C4-2B (cell line): ENCODE data around the gene RAVER2.

ENCODE experiments used
- CTCF ChIP-seq: fragments of 450-650 bp; conservative IDR thresholded peaks from 2 replicates; pipeline ENCODE4 v1.5.1; 2017; ENCODE audit warnings: mild to moderate bottlenecking
- ZFX ChIP-seq: fragments of 450-650 bp; IDR thresholded peaks from 2 replicates; pipeline ENCODE4 v1.6.1; 2017

GRCh38 chr1:64705591-64705990 is 39.3 kb upstream of the RAVER2 start:
- TF ChIP-seq CTCF, result no peak
- no peak for TF ChIP-seq ZFX
